Hepatocyte (in vitro differentiated cells): ENCODE measurements around the gene ICA1.

Experiments
- CTCF ChIP-seq: fragments of 200-600 bp; sonication (generic); IDR thresholded peaks from 2 replicates; pipeline ENCODE4 v1.5.1; 2016; ENCODE audit warnings: antibody characterized with exemption, mild to moderate bottlenecking; ENCODE audit not compliant: poor library complexity
- EZH2 ChIP-seq: fragments of 200-600 bp; sonication (generic); IDR thresholded peaks from 2 replicates; pipeline ENCODE4 v1.6.1; 2016; ENCODE audit warnings: antibody characterized with exemption, mild to moderate bottlenecking, borderline replicate concordance
- EZH2phosphoT487 ChIP-seq: fragments of 200-600 bp; sonication (generic); IDR thresholded peaks from one replicate; pipeline ENCODE4 v1.6.1; 2018; ENCODE audit warnings: antibody characterized with exemption, mild to moderate bottlenecking, low read depth, moderate library complexity; ENCODE audit not compliant: unreplicated experiment, severe bottlenecking

GRCh38 chr7:8214244-8214824, 47.6 kb downstream of the ICA1 start:
- TF ChIP-seq CTCF: no peak
- TF ChIP-seq EZH2: no peak
- TF ChIP-seq EZH2phosphoT487: no peak
